Neural cell (in vitro differentiated cells): ENCODE results near the gene LILRB5. TPM values are rescaled to one million over a fixed set of nuclear protein-coding genes. Genes with fewer than 3 reads are reported as not detected.

Experiments used
- H2AFZ ChIP-seq: fragments of 200-600, 300-800 bp; sonication (generic), shearing (Covaris generic); 2 replicates; pipeline ENCODE4 v1.6.0; 2014; ENCODE audit warnings: low read depth, mild to moderate bottlenecking, antibody characterized with exemption, low read length, moderate library complexity
- H3F3A ChIP-seq: fragments of 200-600 bp; shearing (Covaris generic); 2 replicates; pipeline ENCODE4 v1.6.1; 2016; ENCODE audit warnings: mild to moderate bottlenecking, moderate library complexity, mixed read lengths, antibody characterized with exemption, low read length; ENCODE audit not compliant: insufficient read depth, poor library complexity, severe bottlenecking
- H3K27ac ChIP-seq: fragments of 200-600, 300-800 bp; sonication (generic), shearing (Covaris generic); 2 replicates; pipeline ENCODE4 v1.5.1; 2014; ENCODE audit warnings: mild to moderate bottlenecking, low read length, moderate library complexity
- H3K27me3 ChIP-seq: fragments of 300-800, 200-600 bp; sonication (generic), shearing (Covaris generic); 2 replicates; pipeline ENCODE4 v1.6.0; 2014; ENCODE audit warnings: mild to moderate bottlenecking, low read depth, low read length, moderate library complexity; ENCODE audit not compliant: insufficient read depth
- H3K36me3 ChIP-seq: fragments of 300-800, 200-600 bp; sonication (generic), shearing (Covaris generic); 2 replicates; pipeline ENCODE4 v1.5.1; 2014; ENCODE audit warnings: mild to moderate bottlenecking, antibody characterized with exemption, low read length, moderate library complexity; ENCODE audit not compliant: insufficient read depth
- H3K4me2 ChIP-seq: fragments of 300-800, 200-600 bp; sonication (generic), shearing (Covaris generic); 2 replicates; pipeline ENCODE4 v1.6.0; 2014; ENCODE audit warnings: mild to moderate bottlenecking, low read length
- H3K4me3 ChIP-seq: fragments of 300-800, 200-600 bp; sonication (generic), shearing (Covaris generic); 2 replicates; pipeline ENCODE4 v1.5.1; 2014; ENCODE audit warnings: mild to moderate bottlenecking, low read length, moderate library complexity
- H3K79me2 ChIP-seq: fragments of 200-600 bp; shearing (Covaris generic); replicated peaks from 2 replicates; pipeline ENCODE4 v1.6.0; 2014; ENCODE audit warnings: mild to moderate bottlenecking, low read length, moderate library complexity; ENCODE audit not compliant: insufficient read depth
- H3K9ac ChIP-seq: fragments of 300-800, 200-600 bp; sonication (generic), shearing (Covaris generic); 2 replicates; pipeline ENCODE4 v1.6.1; 2016; ENCODE audit warnings: mild to moderate bottlenecking, low read length, mixed read lengths
- H3K9me2 ChIP-seq: fragments of 200-600 bp; shearing (Covaris generic); 2 replicates; pipeline ENCODE4 v1.6.1; 2016; ENCODE audit warnings: mild to moderate bottlenecking, low read length, mixed read lengths; ENCODE audit not compliant: insufficient read depth
- H3K9me3 ChIP-seq: fragments of 200-600, 300-800 bp; sonication (generic), shearing (Covaris generic); 2 replicates; pipeline ENCODE4 v1.6.1; 2016; ENCODE audit warnings: mild to moderate bottlenecking, mixed run types, low read length, moderate library complexity, mixed read lengths
- H4K20me1 ChIP-seq: fragments of 200-600 bp; shearing (Covaris generic); 2 replicates; pipeline ENCODE4 v1.6.1; 2016; ENCODE audit warnings: mild to moderate bottlenecking, mixed run types; ENCODE audit not compliant: insufficient read depth
- CTCF ChIP-seq: fragments of 450-650 bp; IDR thresholded peaks from 2 replicates; pipeline ENCODE4 v1.5.1; 2014; ENCODE audit warnings: antibody characterized with exemption, mild to moderate bottlenecking, moderate library complexity; ENCODE audit not compliant: poor library complexity, severe bottlenecking
- EP300 ChIP-seq: fragments of 450-650 bp; conservative IDR thresholded peaks from 2 replicates; pipeline ENCODE4 v1.6.1; 2014; ENCODE audit warnings: antibody characterized with exemption, mild to moderate bottlenecking, moderate library complexity; ENCODE audit not compliant: poor library complexity, severe bottlenecking
- EZH2 ChIP-seq: fragments of 200-600, 300-800 bp; shearing (Covaris generic), sonication (generic); IDR thresholded peaks from 2 replicates; pipeline ENCODE4 v1.6.1; 2014; ENCODE audit warnings: antibody characterized with exemption, low read length, borderline replicate concordance, mild to moderate bottlenecking; ENCODE audit not compliant: insufficient read depth, poor library complexity, severe bottlenecking
- MXI1 ChIP-seq: fragments of 450-650 bp; conservative IDR thresholded peaks from 2 replicates; pipeline ENCODE4 v1.6.1; 2014; ENCODE audit warnings: antibody characterized with exemption, mild to moderate bottlenecking; ENCODE audit not compliant: poor library complexity, severe bottlenecking
- POLR2AphosphoS5 ChIP-seq: IDR thresholded peaks from 2 replicates; pipeline ENCODE4 v1.6.1; 2012
- RAD21 ChIP-seq: fragments of 450-650 bp; conservative IDR thresholded peaks from 2 replicates; pipeline ENCODE4 v1.6.1; 2014; ENCODE audit warnings: antibody characterized with exemption, mild to moderate bottlenecking, moderate library complexity
- SMC3 ChIP-seq: fragments of 450-650 bp; conservative IDR thresholded peaks from 2 replicates; pipeline ENCODE4 v1.6.1; 2014; ENCODE audit warnings: antibody characterized with exemption, mild to moderate bottlenecking, moderate library complexity; ENCODE audit not compliant: poor library complexity
- TAF1 ChIP-seq: IDR thresholded peaks from 2 replicates; pipeline ENCODE4 v1.6.1; 2012; ENCODE audit warnings: low read depth
- polyA plus RNA-seq: library from polyadenylated mRNA; depleted of rRNA; stranded (reverse); fragments of >200 nt; gene quantifications from 2 replicates; pipeline ENCODE4 v1.2.3, GENCODE V29; 2014
- TF ChIP-seq, protein P1 (sequence below): IDR thresholded peaks from 2 replicates; pipeline ENCODE4 v1.6.1; 2012; ENCODE audit warnings: borderline replicate concordance

The LILRB5 gene
- polyA plus RNA-seq, 1 donor from 2014 or later = not detected

DNA sequence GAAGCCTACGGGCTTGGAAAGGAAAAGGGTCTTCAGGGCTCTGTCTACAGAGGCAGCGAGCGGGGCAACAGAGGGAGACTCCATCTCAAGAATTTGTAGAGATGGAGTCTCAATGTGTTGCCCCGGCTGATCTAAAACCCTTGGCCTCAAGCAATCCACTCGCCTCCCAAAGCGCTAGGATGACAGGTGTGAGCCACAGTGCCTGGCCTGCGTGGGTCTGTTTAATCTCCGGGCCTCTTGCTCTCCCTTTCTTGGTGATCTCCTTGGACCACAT, 48.4 kb downstream of the LILRB5 start:
- Histone ChIP-seq H3K27me3 (no peaks in the 10 kb centered on the region), H3K9me3 (no peaks in the 10 kb centered on the region), H3F3A (no peaks in the 10 kb centered on the region), H3K4me2 (no peak overlapping the region), H3K9ac (no peak overlapping the region), H4K20me1 (peaks cover 13% of the 10 kb centered on the region), H3K36me3 (no peaks in the 10 kb centered on the region), H3K79me2 (peaks cover 20% of the 10 kb centered on the region), H3K4me3 (no peak overlapping the region), H3K9me2 (no peaks in the 10 kb centered on the region), H3K27ac (no peak overlapping the region), H2AFZ (no peak overlapping the region)
- TF ChIP-seq EZH2 (no peak), RAD21 (no peak), EP300 (no peak), CTCF (no peak), SMC3 (no peak), TAF1 (no peak), MXI1 (no peak), POLR2AphosphoS5 (no peak)
- TF ChIP-seq, protein P1, sequence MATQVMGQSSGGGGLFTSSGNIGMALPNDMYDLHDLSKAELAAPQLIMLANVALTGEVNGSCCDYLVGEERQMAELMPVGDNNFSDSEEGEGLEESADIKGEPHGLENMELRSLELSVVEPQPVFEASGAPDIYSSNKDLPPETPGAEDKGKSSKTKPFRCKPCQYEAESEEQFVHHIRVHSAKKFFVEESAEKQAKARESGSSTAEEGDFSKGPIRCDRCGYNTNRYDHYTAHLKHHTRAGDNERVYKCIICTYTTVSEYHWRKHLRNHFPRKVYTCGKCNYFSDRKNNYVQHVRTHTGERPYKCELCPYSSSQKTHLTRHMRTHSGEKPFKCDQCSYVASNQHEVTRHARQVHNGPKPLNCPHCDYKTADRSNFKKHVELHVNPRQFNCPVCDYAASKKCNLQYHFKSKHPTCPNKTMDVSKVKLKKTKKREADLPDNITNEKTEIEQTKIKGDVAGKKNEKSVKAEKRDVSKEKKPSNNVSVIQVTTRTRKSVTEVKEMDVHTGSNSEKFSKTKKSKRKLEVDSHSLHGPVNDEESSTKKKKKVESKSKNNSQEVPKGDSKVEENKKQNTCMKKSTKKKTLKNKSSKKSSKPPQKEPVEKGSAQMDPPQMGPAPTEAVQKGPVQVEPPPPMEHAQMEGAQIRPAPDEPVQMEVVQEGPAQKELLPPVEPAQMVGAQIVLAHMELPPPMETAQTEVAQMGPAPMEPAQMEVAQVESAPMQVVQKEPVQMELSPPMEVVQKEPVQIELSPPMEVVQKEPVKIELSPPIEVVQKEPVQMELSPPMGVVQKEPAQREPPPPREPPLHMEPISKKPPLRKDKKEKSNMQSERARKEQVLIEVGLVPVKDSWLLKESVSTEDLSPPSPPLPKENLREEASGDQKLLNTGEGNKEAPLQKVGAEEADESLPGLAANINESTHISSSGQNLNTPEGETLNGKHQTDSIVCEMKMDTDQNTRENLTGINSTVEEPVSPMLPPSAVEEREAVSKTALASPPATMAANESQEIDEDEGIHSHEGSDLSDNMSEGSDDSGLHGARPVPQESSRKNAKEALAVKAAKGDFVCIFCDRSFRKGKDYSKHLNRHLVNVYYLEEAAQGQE = no peak

DNA sequence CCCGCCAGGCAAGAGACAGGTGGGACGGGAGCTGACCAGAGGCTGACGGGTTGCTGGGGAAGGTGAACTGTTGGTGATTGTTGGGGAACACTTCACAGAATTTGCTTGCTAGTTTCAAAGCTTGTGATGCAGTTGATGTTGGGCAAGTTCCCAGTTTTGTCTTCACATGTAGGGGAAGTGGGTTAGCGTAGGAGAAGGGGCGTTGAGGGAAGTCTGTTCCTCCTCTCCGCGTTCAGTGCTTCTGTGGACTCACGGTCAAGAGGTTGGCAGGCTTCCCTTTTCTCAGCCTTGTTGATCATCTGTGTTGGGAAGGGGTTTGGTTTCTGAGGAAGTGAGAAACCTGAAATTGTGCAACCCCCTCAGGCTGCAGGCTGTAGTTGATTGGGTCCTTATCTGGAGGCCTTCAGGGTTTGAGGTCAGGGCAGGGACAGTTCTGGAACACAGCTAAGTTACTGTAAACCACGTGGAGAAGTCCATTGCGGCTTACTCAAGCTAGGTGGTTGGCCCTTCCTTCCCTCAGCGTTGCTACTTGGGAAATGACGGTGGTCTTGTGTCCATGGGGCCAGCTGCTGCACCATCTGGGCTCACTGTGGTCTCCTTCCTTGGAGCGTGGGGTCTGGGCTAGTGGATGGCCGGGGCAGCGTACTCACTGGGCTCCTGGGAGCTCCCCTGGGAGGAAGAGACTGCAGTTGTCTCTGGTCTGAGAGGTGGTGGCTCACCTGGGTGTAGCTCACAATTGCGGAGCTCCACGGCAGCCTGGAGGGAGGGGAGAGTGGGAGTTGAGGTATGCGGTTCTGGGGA, 48.9 kb downstream of the LILRB5 start:
- Histone ChIP-seq H3K4me2 (no peak overlapping the region), H3K27ac (no peak overlapping the region), H3K9me3 (no peaks in the 10 kb centered on the region), H3F3A (no peaks in the 10 kb centered on the region), H3K9me2 (no peaks in the 10 kb centered on the region), H3K9ac (no peak overlapping the region), H2AFZ (no peak overlapping the region), H3K79me2 (peaks cover 25% of the 10 kb centered on the region), H3K4me3 (no peak overlapping the region), H3K27me3 (no peaks in the 10 kb centered on the region), H3K36me3 (no peaks in the 10 kb centered on the region), H4K20me1 (peaks cover 13% of the 10 kb centered on the region)
- no peak for TF ChIP-seq SMC3
- TF ChIP-seq EZH2 = no peak
- TF ChIP-seq POLR2AphosphoS5 = no peak
- no peak for TF ChIP-seq TAF1
- TF ChIP-seq, protein P1 = no peak
- TF ChIP-seq MXI1 = no peak
- TF ChIP-seq CTCF = no peak
- TF ChIP-seq RAD21 = no peak
- no peak for TF ChIP-seq EP300
